HG03095 (cell line): Measurements from ENCODE around the gene CIDEB.
"Not testable (repeated sequence)": the region's sequence is repeated elsewhere in the genome, so short reads cannot be mapped to it uniquely, and the experiment has no call there.

Experiments used
- ATAC-seq: cut with Tn5 transposase; IDR thresholded peaks from one replicate; pipeline ENCODE4 v1.9.1; 2021; ENCODE audit warnings: moderate library complexity; ENCODE audit not compliant: unreplicated experiment

The CIDEB gene

DNA sequence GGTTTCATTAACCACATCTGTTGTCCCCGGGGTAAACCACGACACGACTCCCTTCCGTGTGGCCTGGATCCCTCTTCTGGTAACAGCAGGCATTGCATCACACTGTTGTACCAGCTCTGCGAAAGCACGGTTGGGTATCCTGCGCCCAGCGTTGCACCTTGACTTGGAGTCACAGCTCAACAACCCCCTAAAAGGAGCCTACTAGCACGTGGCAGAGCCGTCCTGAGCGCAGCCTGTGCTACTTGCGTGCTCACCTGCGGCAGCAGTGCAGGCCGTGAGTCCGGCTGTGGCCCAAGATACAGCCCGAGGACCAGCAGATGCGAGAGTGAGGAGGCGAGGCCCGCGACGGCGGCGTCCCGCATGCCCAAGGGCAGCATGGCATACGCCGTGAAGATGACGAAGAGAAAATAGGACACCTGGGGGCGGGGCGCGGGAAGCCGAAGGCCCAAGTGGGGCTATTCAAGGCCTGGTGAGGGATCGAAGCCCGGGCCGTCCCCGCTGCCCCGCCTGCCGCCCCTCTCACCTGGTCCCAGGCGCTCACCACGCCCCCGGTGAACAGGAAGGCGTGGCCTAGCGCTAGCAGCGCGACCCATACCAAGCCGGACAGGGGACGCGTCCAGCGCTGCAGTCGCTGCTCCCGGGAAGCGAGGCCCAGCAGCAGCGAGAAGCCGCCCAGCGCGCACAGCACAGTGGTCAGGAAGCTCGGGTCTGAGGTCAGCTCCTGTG, 24.7 kb upstream of the CIDEB start:
- peak; percentile 77 for ATAC-seq

DNA sequence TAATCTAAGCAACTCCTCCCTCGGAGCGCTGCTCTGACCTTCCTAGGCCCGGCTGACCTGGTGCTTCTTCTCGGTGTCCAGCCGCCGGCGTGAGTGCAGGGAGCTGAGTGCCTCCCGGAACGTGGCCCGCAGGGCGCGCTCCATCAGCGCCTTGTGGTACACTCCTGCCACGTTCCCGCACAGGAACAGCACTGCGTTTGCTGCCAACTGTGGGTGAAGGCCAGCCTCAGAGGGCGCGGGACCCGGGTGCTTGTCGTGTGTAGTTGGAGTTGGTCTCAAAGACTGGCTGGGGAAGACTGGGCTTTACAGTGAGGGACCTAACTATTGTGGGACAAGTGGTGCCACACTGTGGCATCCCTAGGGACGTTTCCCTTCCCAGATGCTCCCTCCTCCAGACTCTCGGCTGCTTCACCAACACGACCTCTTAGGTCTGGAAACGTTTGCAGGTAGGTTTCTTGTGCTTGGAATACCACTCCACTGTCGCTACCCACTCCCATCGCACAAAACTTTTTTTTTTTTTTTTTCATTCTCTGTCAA, 24.0 kb upstream of the CIDEB start:
- ATAC-seq: no peak

DNA sequence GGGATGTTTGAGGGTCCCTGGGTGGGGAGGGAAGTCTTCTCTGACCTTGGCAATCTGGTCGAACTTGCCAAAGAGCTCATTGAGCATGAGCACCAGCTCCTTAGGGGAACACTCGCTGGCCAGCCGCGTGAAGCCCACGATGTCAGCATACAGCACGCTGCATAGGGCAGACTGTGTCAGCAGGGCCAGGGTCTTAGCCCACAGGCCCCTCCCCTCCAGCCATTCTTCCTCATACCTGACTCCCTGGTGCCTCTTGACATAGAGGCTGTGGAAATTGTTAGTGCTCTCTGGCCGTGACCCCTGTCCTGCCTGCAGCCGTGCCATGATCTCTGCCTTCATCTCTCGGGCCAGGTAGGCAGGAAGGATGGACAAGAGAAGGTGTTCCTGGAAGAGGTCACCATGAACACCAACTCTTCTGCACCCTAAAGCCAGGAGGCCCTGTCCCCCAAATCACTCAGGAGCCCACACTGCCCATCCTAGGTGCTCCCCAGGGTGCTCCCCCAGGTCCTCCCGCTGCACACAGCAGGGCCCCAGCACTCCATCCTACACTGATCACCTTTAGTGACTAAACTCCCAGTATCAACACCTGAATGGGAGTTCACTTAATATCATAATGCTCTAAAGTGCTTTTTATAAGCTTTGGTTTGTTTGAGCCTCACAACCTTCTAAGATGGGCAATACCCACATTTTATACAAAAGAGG, 23.3 kb upstream of the CIDEB start:
- no peak for ATAC-seq

DNA sequence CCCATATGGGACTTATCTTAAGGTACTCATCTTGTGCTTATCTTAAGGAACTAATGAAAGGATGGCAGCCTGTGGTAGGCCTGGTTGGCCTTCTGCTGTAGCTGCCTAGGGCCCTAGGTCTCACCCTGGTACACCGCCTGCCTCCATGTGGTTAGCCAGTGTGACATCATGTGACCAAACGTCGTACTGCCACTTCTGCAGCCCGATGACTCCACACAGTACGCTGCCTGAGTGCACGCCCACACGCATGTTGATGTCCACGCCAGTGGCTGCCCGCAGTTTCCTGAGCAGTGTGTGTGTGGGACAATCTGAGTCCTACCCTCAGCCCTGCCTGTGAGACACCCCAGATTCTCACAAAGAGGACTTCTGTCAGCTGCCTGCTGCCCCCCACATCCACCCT, 22.0 kb upstream of the CIDEB start:
- no peak for ATAC-seq

DNA sequence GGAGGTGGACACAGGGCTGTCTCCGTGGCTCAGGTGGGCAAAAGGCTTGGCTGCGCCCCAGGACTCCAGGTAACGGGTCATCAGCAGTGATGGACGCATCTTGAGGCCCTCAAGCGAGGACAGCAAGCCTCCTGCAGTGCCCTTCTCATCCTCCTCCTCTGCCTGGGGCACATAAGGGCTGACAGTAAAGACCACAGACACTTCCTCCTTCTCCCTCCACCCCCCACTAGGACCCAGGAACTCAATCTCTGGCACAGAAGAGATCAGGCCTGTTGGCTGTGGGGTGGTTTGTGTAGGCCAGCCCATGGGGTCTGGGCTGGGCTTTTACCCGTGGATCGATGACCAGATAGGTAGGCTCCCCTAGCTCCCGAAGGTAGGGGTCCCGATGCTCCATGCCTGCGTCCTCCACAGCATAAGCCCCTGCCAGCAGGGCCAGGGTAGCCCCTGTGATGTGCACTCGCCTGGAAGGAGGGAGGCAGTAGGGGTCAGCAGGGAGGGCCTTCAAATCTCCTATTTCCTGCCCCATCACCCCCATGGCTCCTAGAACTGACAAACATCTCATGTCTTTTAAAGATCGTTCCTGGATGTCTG, 21.4 kb upstream of the CIDEB start:
- no peak for ATAC-seq

DNA sequence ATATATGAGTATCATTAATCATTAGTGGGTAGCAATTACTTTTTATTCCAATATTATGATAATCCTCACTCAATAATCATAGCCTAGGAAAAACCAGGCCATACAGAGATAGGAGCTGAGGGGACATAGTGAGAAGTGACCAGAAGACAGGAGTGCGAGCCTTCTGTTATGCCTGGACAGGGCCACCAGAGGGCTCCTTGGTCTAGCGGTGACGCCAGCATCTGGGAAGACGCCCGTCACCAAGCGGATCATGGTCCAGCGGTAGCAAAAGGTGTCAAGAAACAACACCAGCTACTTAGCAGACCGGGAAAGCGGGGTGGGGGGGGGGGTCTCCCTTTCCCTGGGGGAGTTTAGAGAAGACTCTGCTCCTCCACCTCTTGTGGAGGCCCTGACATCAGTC, 20.1 kb upstream of the CIDEB start:
- ATAC-seq: not testable (repeated sequence)

DNA sequence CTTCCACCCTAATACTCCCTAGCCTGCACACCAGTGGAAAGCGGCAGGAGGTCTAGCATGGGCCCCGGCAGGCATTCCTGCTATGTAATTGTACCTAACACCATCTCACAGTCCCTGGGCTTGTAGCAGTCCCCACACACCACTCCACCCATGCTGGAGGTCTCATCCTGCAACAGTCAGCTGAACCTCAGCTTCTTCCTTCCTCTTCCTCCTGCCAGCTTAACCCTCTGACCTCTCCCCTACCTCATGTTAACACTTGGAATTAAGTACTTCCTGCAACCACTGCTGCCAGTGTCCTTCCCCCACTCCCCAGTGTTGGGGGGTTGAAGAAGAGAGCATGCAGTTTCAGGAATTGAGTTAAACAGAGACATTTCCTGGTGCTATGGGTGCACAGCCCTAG, 19.5 kb upstream of the CIDEB start:
- no peak for ATAC-seq

DNA sequence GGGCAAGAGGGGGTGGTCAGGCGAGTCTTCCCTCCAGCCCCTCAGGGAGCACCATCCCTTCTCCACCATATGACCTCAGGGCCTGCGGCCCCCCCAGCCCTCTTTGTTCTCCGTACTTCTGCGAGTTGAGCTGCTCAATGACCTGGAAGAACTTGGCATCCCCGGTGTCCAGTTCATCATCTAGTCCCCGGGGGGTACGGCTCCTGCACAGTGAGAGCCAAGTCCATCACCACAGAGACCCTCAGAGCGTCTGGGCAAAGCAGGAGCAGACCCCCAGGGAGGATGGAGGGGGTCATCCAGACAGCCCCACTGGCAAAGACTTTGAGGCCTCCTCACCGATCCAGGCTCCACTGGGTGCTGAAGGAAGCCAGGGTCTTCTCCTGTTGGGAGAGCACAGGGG, 18.2 kb upstream of the CIDEB start:
- no peak for ATAC-seq

DNA sequence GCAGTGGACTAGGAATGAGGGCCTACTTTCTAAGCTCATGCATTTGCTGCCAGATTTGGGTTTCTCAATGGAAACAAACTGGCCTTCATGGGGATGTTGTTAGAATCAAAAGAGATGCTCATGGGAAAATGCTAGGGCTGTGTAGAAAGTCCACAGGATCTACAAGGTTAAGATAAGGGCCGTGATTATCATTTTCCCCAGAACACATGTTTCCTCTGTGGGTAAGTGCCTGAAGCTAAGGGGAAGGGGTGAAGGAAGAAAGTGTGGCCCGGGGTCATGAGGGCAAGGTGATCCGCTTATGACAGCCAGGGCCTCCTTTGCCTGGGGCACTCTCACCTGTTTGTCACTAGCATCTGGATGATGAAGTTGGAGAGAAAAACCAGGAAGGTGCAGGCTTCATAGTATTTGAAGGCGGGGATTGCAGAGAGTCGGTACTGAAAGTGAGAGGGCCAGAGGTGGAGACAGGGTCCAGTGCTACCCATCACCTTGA, 17.3 kb upstream of the CIDEB start:
- ATAC-seq: no peak

DNA sequence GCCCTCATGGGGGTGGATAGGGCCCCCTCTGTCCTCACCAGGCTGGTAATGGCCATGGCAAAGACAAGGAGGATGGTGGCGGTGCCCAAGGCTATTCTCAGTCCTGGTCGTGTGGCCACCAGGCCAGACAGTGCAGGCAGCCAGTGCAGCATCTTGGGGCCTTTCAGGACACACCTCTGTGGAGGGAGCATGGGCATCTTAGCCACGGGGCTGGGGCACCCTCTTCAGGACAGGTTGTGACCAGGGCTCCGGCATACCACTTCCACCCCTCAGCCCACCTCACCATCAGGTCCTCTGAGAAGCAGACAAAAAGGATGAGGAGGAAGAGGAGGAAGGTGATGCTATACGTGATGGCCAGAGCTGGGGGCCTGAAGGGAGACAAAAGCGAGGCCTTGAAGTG, 16.2 kb upstream of the CIDEB start:
- ATAC-seq: no peak

DNA sequence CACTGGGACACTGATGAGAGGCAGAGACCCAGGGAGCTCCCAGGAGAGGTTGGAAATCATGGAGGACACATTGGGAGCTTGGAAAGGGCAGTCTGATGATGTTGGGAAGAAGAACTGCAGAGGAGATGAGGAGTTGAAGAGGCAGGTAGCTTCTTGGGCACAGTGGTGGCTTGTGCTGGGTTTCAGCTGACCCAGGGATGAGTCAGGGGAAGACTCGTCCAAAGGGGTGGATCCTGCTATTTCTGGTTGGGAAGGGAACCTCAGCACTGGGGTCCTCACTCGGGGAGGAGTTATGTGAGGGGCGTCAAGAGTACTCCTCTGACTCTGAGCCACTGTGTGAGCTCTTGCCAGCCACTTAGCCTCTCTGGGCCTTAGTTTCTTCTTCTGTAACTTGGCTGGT, 15.6 kb upstream of the CIDEB start:
- no peak for ATAC-seq

DNA sequence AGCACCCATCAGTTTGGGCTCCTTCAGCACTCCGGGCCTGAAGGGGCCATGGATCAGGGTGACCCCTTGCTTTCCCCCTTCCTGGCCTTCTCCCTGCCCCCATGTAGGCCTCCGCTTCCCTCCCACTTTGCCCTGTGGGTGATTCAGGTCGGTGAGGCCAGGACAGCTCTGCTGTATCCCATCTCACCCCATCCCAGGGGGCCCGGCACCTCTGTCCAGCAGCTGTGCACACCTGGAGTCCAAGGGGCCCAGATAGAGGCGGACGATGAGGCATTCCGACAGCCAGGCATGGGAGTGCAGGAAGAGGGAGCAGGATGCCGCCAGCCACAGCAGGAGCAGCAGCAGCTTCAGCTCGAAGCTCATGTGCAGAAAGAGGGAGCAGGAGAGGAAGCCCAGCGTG, 14.9 kb upstream of the CIDEB start:
- no peak for ATAC-seq

DNA sequence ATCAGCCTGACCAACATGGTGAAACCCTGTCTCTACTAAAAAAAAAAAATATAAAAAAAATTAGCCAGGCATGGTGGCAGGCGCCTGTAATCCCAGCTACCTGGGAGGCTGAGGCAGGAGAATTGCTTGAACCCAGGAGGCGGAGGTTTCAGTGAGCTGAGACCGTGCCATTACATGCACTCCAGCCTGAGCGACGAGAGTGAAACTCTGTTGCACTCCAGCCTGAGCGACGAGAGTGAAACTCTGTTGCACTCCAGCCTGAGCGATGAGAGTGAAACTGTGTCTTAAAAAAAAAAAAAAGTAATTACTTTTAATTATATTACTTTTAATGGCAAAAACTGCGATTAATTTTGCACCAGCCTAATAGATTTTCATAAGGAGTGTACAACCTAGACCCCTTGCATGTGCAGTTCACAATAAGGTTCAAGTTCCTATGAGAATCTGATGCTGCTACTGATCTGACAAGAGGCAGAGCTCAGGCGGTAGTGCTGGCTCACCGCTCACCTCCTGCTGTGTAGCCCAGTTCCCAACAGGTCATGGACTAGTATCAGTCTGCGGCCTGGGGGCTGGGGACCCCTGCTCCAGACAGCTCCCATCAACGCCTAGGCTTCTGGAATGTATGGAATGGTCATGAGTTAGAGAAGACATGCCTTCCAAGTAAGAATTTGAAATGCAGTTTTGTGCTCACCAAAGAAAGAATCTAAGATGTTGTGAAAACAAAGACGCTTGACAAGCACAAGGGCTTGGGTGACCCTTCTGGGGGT, 13.6 kb upstream of the CIDEB start:
- no peak for ATAC-seq

DNA sequence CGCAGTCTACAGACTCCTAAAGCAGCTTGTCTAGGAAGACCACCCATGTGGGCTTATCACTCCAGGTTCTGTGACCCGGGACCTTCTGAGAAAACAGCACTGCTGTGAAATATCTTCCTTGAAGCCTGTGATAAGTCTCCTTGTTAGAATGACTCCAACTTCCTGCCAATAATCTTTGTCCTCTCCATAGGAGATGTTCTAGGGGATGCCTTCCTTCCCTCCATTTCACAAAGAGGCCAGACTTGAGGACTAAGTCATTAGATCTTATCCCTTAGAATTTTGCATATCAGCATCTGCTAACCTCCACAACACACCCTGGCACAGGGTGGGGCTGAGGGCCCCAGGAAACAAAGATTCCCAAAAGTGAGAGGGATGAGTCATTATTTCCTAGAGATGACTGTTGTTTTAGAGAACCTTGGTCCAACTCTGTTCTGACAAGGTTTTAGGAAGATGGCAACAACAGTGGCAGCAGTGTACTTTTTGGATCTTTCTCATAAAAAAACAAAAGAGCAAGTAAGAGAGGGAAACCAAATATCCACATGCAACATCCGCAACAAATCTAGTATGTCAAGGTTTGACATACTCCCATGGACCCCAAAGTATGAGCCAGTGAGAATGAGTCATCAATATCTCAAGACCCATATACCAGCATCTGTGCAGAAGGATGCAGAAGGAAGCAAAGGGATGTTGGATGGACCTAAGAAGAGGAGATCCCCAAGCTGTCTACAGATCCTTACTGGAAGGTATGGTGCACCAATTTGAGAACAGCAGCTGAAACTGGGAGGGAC, 9.6 kb upstream of the CIDEB start:
- no peak for ATAC-seq

DNA sequence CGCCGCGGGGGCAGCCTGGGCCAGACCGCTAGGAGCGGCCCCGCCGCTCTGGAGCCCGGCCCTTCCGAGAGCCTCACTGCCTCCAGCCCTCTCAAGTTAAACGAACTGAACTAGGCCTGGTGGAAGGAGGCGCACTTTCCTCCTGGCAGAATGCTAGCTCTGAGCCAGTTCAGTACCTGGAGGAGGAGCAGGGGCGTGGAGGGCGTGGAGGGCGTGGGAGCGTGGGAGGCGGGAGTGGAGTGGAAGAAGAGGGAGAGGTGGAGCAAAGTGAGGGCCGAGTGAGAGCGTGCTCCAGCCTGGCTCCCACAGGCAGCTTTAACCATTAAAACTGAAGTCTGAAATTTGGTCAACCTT, 8.8 kb upstream of the CIDEB start:
- no peak for ATAC-seq

DNA sequence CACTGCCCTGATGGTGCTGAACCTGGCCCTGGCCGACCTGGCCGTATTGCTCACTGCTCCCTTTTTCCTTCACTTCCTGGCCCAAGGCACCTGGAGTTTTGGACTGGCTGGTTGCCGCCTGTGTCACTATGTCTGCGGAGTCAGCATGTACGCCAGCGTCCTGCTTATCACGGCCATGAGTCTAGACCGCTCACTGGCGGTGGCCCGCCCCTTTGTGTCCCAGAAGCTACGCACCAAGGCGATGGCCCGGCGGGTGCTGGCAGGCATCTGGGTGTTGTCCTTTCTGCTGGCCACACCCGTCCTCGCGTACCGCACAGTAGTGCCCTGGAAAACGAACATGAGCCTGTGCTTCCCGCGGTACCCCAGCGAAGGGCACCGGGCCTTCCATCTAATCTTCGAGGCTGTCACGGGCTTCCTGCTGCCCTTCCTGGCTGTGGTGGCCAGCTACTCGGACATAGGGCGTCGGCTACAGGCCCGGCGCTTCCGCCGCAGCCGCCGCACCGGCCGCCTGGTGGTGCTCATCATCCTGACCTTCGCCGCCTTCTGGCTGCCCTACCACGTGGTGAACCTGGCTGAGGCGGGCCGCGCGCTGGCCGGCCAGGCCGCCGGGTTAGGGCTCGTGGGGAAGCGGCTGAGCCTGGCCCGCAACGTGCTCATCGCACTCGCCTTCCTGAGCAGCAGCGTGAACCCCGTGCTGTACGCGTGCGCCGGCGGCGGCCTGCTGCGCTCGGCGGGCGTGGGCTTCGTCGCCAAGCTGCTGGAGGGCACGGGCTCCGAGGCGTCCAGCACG, 8.2 kb upstream of the CIDEB start:
- ATAC-seq: no peak

DNA sequence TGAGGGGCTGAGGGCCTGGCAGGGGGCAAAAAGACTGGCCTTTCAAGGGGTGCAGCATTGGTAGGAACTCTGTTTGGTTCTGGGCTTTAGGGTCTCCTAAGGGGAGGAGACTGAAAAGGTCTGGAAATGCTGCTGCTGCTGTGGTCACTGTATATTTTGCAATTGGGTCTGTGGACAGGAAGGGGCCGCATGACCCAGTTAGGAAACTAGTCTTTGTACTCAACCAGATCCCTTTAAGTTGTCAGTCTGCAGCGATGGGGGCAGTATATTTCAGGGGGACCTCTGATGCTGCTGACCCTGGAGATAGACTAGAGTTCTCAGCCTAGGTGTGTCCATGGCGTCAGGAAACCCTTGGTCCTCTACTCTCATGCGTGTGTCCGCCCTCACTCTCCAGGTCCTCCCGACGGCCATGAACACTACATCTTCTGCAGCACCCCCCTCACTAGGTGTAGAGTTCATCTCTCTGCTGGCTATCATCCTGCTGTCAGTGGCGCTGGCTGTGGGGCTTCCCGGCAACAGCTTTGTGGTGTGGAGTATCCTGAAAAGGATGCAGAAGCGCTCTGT, 7.5 kb upstream of the CIDEB start:
- ATAC-seq: no peak

DNA sequence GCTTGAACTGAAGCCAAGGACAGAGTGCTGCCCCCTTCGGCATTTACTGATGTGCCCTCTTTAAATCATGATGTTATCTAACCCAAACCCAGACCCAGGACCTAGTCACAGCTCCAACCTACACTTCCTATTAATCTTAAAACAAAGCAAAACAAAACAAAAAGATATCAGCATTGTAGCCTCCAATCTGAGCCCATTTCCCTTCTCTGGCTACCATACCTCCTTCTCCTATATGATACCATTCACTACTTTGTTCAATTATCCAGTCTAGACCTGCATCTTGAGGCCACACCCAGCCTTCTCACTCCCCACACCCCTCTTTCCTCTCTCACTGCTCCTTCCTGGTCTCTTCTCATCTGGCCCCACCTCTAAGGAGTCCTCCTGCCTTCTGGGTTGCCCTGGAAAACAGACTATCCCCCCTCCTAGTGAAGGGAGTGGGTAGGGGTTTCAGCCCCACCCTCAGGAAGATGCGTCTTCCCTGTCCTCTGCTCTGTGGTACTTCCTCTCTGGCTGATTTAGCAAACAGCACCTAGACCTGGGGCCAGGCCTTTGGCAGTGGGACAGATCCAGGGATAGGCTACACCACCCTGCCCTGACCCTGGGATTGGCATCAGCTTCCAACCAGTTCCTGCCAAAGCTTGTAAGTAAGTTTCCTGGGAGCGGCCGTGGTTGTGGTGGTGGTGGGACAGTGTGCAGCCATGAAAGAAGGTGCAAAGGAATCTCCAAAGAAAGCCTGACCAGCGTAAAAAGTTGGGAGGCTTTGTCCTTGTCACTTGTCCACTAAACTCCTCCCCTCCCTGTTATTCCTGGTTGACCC, 6.8 kb upstream of the CIDEB start:
- no peak for ATAC-seq

DNA sequence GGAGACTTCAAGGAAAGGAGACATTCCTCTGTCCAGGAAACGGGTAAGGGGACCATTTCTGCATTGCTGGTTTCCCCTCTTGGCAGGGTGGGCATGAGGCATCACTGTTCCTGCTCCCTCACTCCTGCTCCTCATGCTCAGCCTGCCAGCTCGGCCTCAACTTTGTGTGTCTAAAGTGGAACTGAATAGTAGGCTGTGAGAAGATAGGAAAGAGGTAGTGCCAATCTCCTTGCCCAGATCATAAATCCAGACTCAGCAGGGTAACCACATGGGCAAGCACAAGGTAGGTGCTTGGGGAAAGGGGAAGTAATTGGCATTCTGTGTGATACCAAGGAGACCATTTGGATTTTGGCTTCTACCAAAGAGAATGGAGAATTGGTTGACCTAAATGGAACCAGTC, 6.1 kb upstream of the CIDEB start:
- no peak for ATAC-seq
